GM12878 (cell line): ENCODE data around the gene PTPRU. TPM values are rescaled to one million over a fixed set of nuclear protein-coding genes. Genes with fewer than 3 reads are reported as not detected.

ENCODE experiments used
- ATAC-seq: fragments of 200-7000 bp; cut with Tn5 transposase; 3 replicates; pipeline ENCODE4 v1.9.1; 2020; ENCODE audit warnings: mild to moderate bottlenecking, moderate library complexity
- BruUV-seq: library from RNA; stranded (reverse); fragments of 400-500 nt; replicated peaks from 2 replicates; lab custom pipeline; 2021; lab: Mats Ljungman, UMichigan
- CTCF ChIA-PET: fragments of 300-600 bp; sonication (Branson Sonifier 250); formaldehyde crosslinking; extraction: SDS; loops from one replicate; lab custom pipeline; 2021; ENCODE audit warnings: inconsistent platforms; lab: Yijun Ruan, JAX
- POLR2A ChIA-PET: fragments of 350-600 bp; formaldehyde crosslinking; extraction: SDS; loops from one replicate; lab custom pipeline; 2021; ENCODE audit warnings: inconsistent platforms; lab: Charles Lee
- RAD21 ChIA-PET: fragments of 300-600 bp; sonication (Branson Sonifier 250); formaldehyde crosslinking; loops from one replicate; lab custom pipeline; 2023; ENCODE audit warnings: antibody characterized with exemption; ENCODE audit not compliant: unreplicated experiment; lab: Charles Lee
- SMC1A ChIA-PET: fragments of 300-600 bp; sonication (Branson Sonifier 250); formaldehyde crosslinking; loops from one replicate; lab custom pipeline; 2023; ENCODE audit not compliant: unreplicated experiment, uncharacterized antibody; lab: Charles Lee
- DNase-seq: peaks from one replicate; pipeline ENCODE4 v3.0.0-alpha.2; 2011; ENCODE audit warnings: low read depth, low spot score
- FAIRE-seq: peaks from 3 replicates; lab custom pipeline; 2011; peaks lifted over from hg19 to GRCh38; lab: Jason Lieb, UNC
- H2AFZ ChIP-seq: 2 replicates; pipeline ENCODE4 v1.6.0; 2011; ENCODE audit warnings: low read depth, low read length, control low read depth; ENCODE audit not compliant: control insufficient read depth
- H3K27ac ChIP-seq: 2 replicates; pipeline ENCODE4 v1.5.1; 2011; ENCODE audit warnings: control low read depth; ENCODE audit not compliant: control insufficient read depth, insufficient read depth
- H3K27me3 ChIP-seq, 2 experiments: replicated peaks in 1 of 2; 2 replicates each; pipeline versions ENCODE4 v1.6.0 to v1.6.1; 2011; ENCODE audit warnings: low read length in 1 of 2; ENCODE audit not compliant: control insufficient read depth in 2 of 2, insufficient read depth in 2 of 2
- H3K36me3 ChIP-seq, 2 experiments: 2 replicates each; pipeline ENCODE4 v1.5.1; 2011; ENCODE audit warnings: low read length in 1 of 2; ENCODE audit not compliant: control insufficient read depth in 2 of 2, insufficient read depth in 2 of 2
- H3K4me1 ChIP-seq: 2 replicates; pipeline ENCODE4 v1.6.1; 2011; ENCODE audit warnings: mild to moderate bottlenecking, low read length, moderate library complexity, mixed read lengths; ENCODE audit not compliant: control insufficient read depth, insufficient read depth
- H3K4me2 ChIP-seq: 2 replicates; pipeline ENCODE4 v1.6.0; 2011; ENCODE audit warnings: control low read depth; ENCODE audit not compliant: control insufficient read depth, insufficient read depth
- H3K4me3 ChIP-seq: fragments of 200-600 bp; sonication (generic); 2 replicates; pipeline ENCODE4 v1.5.1; 2016
- H3K79me2 ChIP-seq: 2 replicates; pipeline ENCODE4 v1.6.0; 2011; ENCODE audit warnings: low read length; ENCODE audit not compliant: control insufficient read depth, insufficient read depth
- H3K9ac ChIP-seq: 2 replicates; pipeline ENCODE4 v1.8.0; 2011; ENCODE audit warnings: low read length, control low read depth, mixed read lengths; ENCODE audit not compliant: control insufficient read depth, insufficient read depth
- H3K9me3 ChIP-seq: replicated peaks from 3 replicates; pipeline ENCODE4 v1.5.1; 2011; ENCODE audit warnings: mild to moderate bottlenecking, low read length; ENCODE audit not compliant: control insufficient read depth, insufficient read depth
- H4K20me1 ChIP-seq: 2 replicates; pipeline ENCODE4 v1.6.0; 2011; ENCODE audit not compliant: control insufficient read depth, insufficient read depth
- BACH1 ChIP-seq: fragments of 450-650 bp; IDR thresholded peaks from 2 replicates; pipeline ENCODE4 v1.6.1; 2017; ENCODE audit warnings: mild to moderate bottlenecking, borderline replicate concordance
- CEBPB ChIP-seq, 2 experiments: fragments of 150-350 bp in 1 of 2; IDR thresholded peaks; 2 replicates each; pipeline ENCODE4 v1.6.1; 2012 to 2014; ENCODE audit warnings: low read depth in 2 of 2, low read length in 2 of 2, borderline replicate concordance in 1 of 2, inconsistent platforms in 1 of 2
- IRF4 ChIP-seq: IDR thresholded peaks from 2 replicates; pipeline ENCODE4 v1.6.1; 2011; ENCODE audit warnings: low read depth, low read length
- MTA3 ChIP-seq: IDR thresholded peaks from 2 replicates; pipeline ENCODE4 v1.6.1; 2012; ENCODE audit warnings: low read length, inconsistent platforms, borderline replicate concordance
- MXI1 ChIP-seq: fragments of 150-350 bp; IDR thresholded peaks from 2 replicates; pipeline ENCODE4 v1.6.1; 2011; ENCODE audit warnings: low read depth, mild to moderate bottlenecking, inconsistent platforms, low read length, improper control_type of control experiment
- NBN ChIP-seq: fragments of 450-650 bp; IDR thresholded peaks from 2 replicates; pipeline ENCODE4 v1.6.1; 2016
- RUNX3 ChIP-seq: IDR thresholded peaks from 2 replicates; pipeline ENCODE4 v1.6.1; 2012; ENCODE audit warnings: low read length, inconsistent platforms
- SMAD1 ChIP-seq: fragments of 450-650 bp; IDR thresholded peaks from 2 replicates; pipeline ENCODE4 v1.6.1; 2018; ENCODE audit warnings: mild to moderate bottlenecking, low read depth; ENCODE audit not compliant: partially characterized antibody
- STAT1 ChIP-seq: fragments of 450-650 bp; conservative IDR thresholded peaks from 2 replicates; pipeline ENCODE4 v1.6.1; 2014; ENCODE audit warnings: antibody characterized with exemption, mild to moderate bottlenecking
- TBL1XR1 ChIP-seq: IDR thresholded peaks from 2 replicates; pipeline ENCODE4 v1.6.1; 2012; ENCODE audit warnings: low read depth, low read length, improper control_type of control experiment
- WRNIP1 ChIP-seq: IDR thresholded peaks from 2 replicates; pipeline ENCODE4 v1.6.1; 2011; ENCODE audit warnings: low read depth, low read length, improper control_type of control experiment, borderline replicate concordance
- YBX1 ChIP-seq: fragments of 450-650 bp; IDR thresholded peaks from 2 replicates; pipeline ENCODE4 v1.6.1; 2016; ENCODE audit warnings: antibody characterized with exemption
- ZNF384 ChIP-seq: IDR thresholded peaks from 2 replicates; pipeline ENCODE4 v1.6.1; 2012; ENCODE audit warnings: low read depth, mild to moderate bottlenecking, low read length, improper control_type of control experiment, borderline replicate concordance
- WGBS: methylation state at CpG from one replicate; pipeline ENCODE4 v1.1.6; 2016; ENCODE audit warnings: low lambda C conversion rate; ENCODE audit not compliant: insufficient replicate concordance, insufficient coverage; ENCODE audit errors: missing lambda C conversion rate; 5-methylcytosine and 5-hydroxymethylcytosine counted together
- in situ Hi-C: fragments of 300-500 bp; cut with MboI; formaldehyde crosslinking; loops from 9 replicates; pipeline ENCODE4 v1.14.3; 2018; ENCODE audit warnings: mixed read lengths
- intact Hi-C: fragments of 100-400 bp; cut with micrococcal nuclease; formaldehyde crosslinking; loops from one replicate; pipeline ENCODE4 v1.14.2; 2022; ENCODE audit not compliant: unreplicated experiment
- polyA plus RNA-seq, 11 experiments: library from polyadenylated mRNA; depleted of rRNA in 4 of 11; unstranded in 6 of 11; stranded (reverse) in 5 of 11; fragments of >200 nt; fragmentation: Nextera tagmentation in 4 of 11; fragmentation: Illumina TruSeq in 1 of 11; extraction: Ambion mirVana in 4 of 11; extraction: Trizol in 1 of 11; gene quantifications; 1 replicate in 1 of 11; 2 replicates in 10 of 11; pipeline versions ENCODE4 v1.2.1 to v1.2.3, GENCODE V29; 2011 to 2016; ENCODE audit warnings: inconsistent platforms in 2 of 11, missing spikeins in 2 of 11, low read depth in 1 of 11
- total RNA-seq, 4 experiments: library from RNA; depleted of rRNA in 3 of 4; stranded (reverse); fragments of >200 nt in 3 of 4; fragmentation: Illumina TruSeq in 1 of 4; extraction: Trizol in 1 of 4; gene quantifications; 2 replicates each; pipeline versions ENCODE4 v1.2.1 to v1.2.3, GENCODE V29; 2013 to 2021
- TF ChIP-seq, protein P1 (sequence below): fragments of 450-650 bp; IDR thresholded peaks from 2 replicates; pipeline ENCODE4 v1.6.1; 2017; ENCODE audit warnings: mild to moderate bottlenecking, moderate library complexity

PTPRU gene
- total and polyA plus RNA-seq, 10 of the 15 experiments (the other 5 are each of a cell fraction or from before 2014, with no cell fraction given) = 0.04 to 2.5 (median 0.73) TPM

DNA sequence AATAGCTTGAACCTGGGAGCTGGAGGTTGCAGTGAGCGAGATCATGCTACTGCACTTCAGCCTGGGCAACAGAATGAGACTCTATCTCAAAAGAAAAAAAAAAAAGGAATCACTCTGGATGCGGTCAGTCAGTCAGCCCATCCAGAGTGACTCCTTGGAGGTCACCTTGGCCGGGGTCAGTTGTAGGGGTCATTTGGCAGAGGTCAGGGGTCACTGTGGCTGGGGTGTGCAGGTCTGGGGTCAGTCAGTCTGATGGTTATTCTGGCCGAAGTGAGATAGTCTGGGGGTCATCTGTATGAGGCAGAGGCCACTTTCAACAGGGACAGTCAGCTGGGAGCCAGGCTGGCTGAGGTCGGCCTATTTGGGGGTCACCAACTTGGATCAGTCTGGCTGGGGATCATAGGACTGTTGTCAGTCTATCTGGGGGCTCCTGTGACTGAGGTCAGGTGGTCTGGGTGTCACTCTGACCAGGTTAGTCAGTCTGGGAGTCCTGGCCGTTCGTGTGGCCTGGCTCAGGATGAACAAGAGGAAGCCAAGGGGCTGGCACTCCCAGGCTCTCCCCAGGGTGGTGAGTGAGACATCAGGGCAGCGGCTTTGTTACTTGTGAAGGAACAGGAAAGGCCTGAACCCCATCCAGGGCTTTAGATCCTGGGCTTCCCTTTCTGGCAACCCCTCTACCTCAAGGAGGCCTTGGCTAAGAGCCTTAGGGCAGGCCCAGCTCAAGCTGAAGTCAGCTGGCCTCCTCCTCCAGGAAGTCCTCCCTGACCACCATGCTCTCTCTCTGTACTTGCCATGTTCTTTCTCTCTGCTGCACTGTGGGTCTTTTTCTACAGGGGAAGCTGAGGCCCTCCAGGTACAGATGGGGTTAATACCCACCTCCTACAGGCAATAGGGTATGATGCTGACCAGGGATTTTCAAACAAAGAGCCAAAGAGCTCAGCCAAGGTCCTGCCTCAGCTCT lies 15.1 kb downstream of the PTPRU start:
- no peaks in the 10 kb centered on the region for H3K4me1 ChIP-seq
- no peak overlapping the region for H3K27ac ChIP-seq
- no peak overlapping the region for H3K9ac ChIP-seq
- no peak overlapping the region for H3K4me3 ChIP-seq
- intact Hi-C loops = no loop called here
- ATAC-seq (no peak), FAIRE-seq (no peak), DNase-seq (no peak)
- no peak overlapping the region for H3K4me2 ChIP-seq
- SMC1A ChIA-PET = no interaction called here
- peaks cover 0 to 2% of the 10 kb centered on the region in 2 experiments; a peak in 2 of 4 replicates for H3K27me3 ChIP-seq
- no TSS peak for BruUV-seq
- no peaks in the 10 kb centered on the region for H3K79me2 ChIP-seq
- no peaks in the 10 kb centered on the region for H3K9me3 ChIP-seq
- 7% methylated on average over 8 of the region's 8 CpGs for WGBS
- H3K36me3 ChIP-seq = no peaks in the 10 kb centered on the region
- POLR2A ChIA-PET = no interaction called here
- no peaks in the 10 kb centered on the region for H4K20me1 ChIP-seq
- no peak for TF ChIP-seq MTA3
- TF ChIP-seq, protein P1, sequence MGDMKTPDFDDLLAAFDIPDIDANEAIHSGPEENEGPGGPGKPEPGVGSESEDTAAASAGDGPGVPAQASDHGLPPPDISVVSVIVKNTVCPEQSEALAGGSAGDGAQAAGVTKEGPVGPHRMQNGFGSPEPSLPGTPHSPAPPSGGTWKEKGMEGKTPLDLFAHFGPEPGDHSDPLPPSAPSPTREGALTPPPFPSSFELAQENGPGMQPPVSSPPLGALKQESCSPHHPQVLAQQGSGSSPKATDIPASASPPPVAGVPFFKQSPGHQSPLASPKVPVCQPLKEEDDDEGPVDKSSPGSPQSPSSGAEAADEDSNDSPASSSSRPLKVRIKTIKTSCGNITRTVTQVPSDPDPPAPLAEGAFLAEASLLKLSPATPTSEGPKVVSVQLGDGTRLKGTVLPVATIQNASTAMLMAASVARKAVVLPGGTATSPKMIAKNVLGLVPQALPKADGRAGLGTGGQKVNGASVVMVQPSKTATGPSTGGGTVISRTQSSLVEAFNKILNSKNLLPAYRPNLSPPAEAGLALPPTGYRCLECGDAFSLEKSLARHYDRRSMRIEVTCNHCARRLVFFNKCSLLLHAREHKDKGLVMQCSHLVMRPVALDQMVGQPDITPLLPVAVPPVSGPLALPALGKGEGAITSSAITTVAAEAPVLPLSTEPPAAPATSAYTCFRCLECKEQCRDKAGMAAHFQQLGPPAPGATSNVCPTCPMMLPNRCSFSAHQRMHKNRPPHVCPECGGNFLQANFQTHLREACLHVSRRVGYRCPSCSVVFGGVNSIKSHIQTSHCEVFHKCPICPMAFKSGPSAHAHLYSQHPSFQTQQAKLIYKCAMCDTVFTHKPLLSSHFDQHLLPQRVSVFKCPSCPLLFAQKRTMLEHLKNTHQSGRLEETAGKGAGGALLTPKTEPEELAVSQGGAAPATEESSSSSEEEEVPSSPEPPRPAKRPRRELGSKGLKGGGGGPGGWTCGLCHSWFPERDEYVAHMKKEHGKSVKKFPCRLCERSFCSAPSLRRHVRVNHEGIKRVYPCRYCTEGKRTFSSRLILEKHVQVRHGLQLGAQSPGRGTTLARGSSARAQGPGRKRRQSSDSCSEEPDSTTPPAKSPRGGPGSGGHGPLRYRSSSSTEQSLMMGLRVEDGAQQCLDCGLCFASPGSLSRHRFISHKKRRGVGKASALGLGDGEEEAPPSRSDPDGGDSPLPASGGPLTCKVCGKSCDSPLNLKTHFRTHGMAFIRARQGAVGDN = no peak
- TF ChIP-seq MXI1 = no peak
- TF ChIP-seq TBL1XR1 = no peak
- TF ChIP-seq CEBPB (IDR thresholded peaks at IDR 0.05; ENCODE audit: borderline replicate concordance in 1 of 2, low read depth in 2 of 2, low read length in 2 of 2) = no peak
- no peak for TF ChIP-seq IRF4
- TF ChIP-seq WRNIP1 = no peak
- no peak for TF ChIP-seq STAT1
- TF ChIP-seq RUNX3 = no peak
- no peak for TF ChIP-seq NBN
- TF ChIP-seq SMAD1 = no peak
- TF ChIP-seq YBX1 = no peak
- TF ChIP-seq BACH1 = no peak
- TF ChIP-seq ZNF384 = no peak
- TF ChIP-seq, all 136 proteins: peak for 0
- H2AFZ ChIP-seq = no peak overlapping the region
- in situ Hi-C loops = no loop called here
- CTCF ChIA-PET = interaction anchor here (0.6 kb wide), 1 partner anchor 17 kb away, joined by 3 read pairs; no protein-coding TSS in a partner anchor
- RAD21 ChIA-PET = no interaction called here
